Dermis microvascular lymphatic vessel endothelial cell (primary cell): ENCODE results near the gene FHIT. TPM values are rescaled to one million over a fixed set of nuclear protein-coding genes. Genes with fewer than 3 reads are reported as not detected.
"Not testable (repeated sequence)": the region's sequence is repeated elsewhere in the genome, so short reads cannot be mapped to it uniquely, and the experiment has no call there.

Source experiments
- DNase-seq, 2 donors: peaks; one replicate each; pipeline versions ENCODE4 v3.0.0 to v3.0.0-alpha.2; 2010; ENCODE audit warnings: low read depth in 2 of 2
- total RNA-seq: library from RNA; depleted of rRNA; stranded (reverse); fragments of >200 nt; gene quantifications from 2 replicates; pipeline ENCODE4 v1.2.1, GENCODE V29; 2014

Gene FHIT
- total RNA-seq, 1 donor from 2014 or later, result 0.51 TPM

DNA sequence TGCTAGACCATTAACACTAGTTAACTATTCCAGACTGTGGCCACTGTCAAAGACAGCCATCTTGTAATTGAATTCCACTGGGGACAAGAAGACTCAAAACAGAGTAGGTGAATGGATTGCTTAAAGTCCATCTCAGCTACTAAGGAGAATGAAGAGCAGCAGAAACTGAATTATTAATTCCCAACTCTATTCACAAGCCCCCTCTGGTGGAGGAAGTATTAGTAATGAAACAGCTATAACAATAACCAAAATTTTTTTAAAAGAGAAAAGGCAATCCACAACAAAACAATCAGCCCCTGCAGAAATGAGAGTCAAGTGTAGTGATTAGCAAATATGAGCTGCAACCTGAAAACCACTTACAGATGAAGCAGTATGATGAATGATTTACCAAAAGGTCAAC, 302.8 kb downstream of the FHIT start:
- DNase-seq, result no peak

DNA sequence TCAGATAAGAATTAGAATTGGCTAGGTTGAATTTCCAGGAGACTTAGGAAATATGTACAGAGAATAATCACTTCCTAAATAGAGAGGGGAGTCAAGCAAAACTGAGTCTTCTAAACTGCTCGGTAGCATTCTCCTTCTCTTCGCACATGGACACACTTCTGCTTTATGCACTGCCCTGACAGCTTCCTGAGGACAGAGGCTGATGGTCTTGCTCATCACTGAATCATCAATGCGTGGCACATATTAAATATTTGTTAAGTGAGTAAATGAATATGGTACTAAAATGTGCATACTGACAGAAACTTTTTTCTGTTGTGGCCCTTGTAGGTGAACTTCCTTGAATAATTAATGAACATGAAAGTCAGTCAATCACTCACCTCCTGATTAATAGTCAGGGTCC, 315.5 kb downstream of the FHIT start:
- DNase-seq, result no peak

DNA sequence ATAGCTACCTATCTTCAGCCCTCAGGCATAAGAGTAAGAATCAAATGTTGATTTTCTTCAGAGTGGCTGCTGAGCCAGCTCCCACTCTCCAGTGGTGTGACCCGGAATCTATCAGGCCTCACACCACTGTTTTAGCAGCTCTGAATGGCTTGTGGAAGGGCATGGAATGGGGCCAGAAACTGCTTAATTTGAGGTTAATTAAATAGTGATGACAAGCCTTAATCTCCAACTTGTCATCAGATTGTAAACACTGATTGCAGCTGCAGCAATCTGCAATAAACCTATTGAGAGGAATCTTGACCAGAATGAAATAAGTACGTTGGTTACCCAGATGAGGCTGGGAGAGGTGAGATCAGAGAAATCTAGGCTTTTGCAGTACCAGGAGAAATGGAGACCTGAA, 317.4 kb downstream of the FHIT start:
- DNase-seq, result no peak

DNA sequence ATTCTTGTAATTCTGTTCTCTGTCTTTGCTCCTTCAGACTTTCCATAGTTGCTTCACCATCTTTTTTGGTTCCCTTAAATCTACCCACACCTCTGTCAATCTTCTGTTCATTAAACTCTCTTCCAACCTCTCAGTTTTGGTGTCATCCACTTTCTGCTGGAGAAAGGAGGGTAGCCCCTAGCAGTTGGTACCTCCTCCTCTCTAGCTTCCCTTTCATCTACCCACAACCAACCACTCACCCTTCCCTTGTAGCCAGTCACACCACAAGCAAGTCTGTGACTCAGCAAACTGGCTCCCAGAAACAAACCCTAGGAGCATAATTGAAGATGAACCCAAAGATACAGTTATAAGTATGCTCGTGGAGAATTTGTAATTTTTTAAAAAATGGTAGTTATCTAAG, 318.6 kb downstream of the FHIT start:
- DNase-seq, result no peak

DNA sequence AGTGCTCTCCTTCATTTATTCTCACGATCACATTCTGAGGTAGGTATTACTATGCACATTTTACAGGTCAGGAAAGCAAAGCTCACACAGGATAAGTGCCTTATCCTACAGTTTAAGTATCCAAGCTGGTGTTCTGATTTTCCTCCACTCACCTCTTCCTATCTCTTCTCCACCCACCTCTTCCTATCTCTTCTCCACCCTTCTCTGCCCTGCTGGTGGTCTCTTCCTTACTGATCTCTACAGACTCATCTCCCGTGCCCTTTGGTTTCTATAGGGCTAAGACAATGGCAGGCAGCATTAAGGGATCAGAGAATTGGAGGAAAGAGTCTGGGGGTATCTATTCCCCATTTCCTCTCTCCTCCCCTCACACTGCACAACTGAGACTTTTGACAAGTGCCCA, 319.1 kb downstream of the FHIT start:
- DNase-seq, result no peak

DNA sequence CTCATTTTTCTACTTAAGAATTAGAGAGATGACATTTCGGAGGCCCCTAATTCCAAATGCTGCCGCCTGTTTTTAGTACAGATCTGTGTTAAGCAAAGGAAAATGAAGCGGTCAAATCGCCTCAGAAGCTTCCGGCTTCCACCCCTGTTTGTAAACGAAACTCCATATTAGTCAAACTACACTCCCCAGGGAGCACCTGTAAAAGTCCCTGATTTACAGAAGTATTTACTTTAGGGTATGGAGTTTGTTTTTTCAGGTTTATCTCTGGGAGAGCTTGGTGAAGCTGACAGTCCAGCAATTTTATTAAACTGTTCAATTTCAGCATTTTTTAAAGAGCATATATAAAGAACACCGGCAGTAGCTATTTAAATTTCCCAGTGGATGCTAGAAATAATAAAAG, 319.8 kb downstream of the FHIT start:
- no peak for DNase-seq

DNA sequence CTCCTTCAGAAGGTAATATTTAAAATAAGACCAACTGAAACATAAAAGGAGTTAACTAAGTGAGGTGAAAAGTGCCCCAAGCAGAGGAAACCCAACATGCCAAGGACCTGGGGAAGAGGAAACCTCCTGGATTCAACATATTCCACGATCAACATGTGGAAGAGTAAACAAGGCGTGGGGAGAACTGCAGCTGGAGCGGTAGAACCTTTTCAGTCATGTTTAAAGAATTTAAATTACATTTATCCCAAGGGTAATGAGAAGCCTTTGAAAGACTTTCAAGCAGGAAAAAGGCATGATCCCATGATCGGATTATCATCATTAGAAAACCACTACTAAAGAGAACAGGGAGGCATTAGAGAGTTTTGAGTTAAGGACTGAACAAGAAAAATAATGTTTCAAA, 330.7 kb downstream of the FHIT start:
- DNase-seq, result no peak

DNA sequence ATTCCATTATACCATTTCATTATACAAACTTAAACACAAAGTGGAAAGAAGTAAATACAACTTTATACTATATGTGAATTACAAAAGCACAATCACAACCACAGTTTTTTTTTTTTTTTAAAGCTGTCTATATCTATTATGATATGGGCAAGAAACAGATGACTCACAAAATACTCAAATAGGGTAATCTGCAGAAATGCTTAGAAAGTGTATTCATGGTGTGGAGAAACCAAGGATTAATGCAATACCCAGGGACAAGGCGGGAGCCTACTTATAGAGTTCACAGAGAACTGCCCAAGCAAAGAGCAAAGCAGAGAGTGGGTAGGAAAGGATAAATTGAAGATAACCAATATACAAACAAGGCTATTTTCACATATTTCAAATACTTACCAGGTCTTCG, 332.0 kb downstream of the FHIT start:
- DNase-seq, result no peak

DNA sequence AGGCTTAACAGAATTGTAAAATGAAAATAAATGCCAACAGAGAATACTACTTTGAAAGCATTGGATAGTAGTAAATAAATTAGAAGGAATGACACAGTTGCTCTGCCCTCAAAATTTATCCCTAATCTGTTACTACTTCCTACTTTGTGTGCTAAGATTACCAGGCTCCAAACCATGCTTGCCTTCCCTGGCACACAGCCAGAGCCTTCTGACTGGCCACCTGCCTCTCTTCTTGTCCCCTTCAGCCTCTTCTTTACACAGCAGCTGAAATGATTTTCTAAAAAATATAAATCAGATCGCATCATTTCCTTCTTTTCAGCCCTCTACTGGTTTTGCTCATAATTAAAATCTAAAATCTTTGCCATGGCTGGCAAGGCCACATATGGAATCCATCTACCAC, 334.1 kb downstream of the FHIT start:
- DNase-seq, result no peak

DNA sequence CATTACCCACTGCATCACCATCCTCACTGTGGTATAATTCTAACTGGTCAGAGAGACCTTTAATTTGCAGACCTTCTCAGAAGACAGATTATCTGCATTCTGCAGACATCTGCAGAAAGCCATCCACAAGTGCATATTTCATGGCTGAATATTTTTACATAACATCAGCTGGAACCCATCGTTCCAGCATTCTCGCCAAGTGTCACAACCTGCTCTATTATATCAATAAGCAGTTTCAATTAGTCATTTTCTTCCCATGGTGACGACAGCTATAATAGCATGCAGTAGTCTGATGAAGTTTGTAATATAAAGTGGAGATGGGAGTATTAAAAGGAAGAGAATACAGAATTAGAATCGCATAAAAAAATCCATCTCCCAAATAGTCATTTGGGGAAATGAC, 334.7 kb downstream of the FHIT start:
- DNase-seq, result no peak

DNA sequence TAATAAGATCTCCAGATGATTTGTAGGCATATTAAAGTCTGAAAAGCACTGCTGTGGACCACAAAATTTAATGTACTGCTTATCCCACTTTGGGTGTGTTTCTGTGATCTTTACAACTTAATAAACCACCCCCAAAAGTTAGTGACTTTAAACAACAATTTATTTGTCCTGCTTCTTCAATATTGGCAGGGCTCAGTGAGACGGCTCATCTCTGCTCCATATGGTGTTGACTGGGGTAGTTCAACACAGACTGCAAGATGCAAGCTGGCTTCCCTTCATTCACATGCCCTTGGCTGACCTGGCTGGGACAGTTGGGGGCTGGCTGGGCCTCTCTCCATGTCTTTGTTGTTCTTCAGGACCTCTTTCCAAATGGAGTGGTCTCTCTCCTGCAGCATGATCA, 337.8 kb downstream of the FHIT start:
- no peak for DNase-seq

DNA sequence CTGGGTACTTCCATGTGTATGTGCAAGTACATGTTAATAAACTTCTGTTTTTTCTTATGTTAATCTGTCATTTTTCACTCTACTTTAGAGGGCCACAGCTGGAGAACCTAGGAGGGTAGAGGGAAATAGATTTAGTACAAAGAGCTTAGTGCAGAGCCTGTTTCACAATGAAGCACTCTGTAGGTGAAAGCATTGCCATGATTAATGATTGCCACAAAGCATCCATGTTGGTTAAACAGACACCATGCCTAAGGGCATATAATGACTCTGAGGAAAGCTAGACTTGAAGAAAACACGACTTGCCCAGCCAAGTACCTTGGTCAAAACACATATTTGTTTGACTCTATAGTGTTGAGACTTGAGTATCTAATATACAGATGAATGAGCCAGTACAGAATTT, 338.4 kb downstream of the FHIT start:
- DNase-seq, result no peak

DNA sequence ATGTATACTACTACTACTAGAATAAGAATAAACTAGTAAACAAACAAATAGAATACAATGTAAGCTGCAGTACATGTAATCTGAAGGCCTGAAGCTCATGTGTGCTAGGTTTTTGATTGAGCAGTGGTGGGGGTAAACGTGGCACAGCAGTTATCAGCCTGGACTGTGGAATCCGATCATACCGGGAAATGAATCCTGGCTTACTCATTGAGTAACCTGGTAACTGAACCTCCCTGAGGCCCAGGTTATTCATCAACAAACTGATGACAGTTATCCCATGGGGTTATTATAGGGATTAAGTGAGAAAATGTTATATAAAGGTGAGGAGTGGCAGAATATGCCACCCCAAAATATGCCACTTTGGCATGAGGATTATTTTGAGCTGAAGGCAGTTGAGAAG, 339.1 kb downstream of the FHIT start:
- DNase-seq, result no peak

DNA sequence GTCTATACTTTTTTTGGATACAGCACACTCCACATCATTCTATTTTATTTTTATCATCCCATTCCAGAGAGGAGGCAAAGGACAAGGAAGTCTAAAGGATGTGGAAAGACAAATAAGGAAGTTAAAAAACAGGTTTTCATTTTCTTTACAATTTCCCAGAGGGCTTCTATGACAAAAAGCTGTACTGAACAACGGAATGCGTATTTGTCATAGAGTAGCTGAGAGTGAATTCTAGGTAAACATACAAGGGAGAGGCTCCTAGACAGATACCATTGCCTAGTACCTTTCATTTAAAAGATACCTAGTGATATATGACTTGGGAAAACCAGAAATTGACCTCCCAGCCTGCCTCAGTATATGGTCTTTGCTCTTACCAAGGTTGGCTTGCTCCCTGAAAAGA, 341.7 kb downstream of the FHIT start:
- no peak for DNase-seq

DNA sequence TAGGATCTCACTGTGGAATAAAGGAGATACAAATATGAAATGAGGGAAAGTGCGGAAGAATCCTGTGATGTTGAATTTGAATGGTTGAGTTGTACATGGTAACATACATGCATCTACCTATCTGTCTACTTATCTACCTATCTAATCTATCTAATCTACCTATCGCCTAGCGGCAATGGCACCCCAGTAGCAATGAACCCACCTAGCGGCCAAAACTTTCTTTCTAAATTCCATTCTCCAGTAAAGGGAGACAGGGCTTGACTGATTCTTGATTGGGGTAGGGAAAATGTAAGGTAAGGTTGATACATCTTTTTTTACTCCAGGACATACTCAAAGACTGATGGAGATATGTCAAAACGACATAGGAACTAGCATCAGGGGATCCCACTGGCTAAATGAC, 345.0 kb downstream of the FHIT start:
- no peak for DNase-seq

DNA sequence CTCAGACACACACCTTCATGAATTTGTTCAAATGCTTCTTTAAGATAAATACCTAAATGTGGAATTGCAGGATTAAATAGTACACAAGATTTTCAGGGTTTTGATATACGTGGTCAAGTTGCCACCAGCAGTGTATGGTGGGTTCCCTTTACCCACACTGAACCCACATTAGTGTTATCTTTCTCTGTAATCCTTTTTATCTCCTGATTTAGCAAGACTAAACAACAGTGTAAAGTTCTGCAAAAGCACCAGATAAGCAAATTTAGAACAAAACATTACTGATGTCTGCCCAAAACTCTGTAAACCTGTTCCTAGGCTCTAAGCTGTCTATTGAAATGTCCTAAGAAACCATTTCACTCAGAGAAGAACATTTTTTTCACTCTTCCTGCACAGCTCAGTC, 352.9 kb downstream of the FHIT start:
- DNase-seq, result no peak

DNA sequence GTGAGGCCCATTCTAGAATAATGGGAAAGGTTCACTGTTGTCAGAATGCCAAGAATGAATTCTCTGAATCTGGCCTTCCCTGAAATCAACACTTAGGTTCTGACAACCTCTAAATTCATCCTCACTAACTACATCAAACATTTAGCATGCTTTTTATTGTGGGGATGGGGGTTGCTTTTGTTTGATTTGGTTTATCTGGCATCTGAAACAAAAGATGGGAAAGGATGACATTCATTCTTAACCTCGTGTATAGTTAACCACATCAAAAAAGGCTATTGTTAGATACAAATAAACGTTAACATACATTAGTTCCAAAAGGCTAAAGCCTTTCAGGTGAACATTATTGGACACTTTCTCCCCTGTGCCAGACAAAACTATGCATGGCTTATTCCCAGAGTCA, 357.3 kb downstream of the FHIT start:
- no peak for DNase-seq

DNA sequence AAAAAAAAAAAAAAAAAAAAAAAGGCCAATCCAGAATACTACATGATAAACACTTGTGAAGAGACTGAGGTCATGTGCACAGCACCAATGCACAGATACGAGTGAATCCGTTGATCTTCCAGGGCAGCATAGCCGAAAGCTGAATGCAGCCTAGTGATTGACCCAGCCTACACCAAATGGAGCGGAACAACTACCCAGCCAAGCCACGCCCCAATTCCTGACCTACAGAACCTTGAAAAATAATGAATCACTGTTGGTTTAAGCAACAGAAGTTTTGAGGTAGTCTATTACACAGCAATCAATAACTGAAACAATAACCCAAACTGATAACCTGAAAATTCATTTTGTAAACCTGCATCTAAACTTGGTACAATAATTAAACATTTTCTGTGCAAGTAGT, 361.0 kb downstream of the FHIT start:
- DNase-seq, result no peak

DNA sequence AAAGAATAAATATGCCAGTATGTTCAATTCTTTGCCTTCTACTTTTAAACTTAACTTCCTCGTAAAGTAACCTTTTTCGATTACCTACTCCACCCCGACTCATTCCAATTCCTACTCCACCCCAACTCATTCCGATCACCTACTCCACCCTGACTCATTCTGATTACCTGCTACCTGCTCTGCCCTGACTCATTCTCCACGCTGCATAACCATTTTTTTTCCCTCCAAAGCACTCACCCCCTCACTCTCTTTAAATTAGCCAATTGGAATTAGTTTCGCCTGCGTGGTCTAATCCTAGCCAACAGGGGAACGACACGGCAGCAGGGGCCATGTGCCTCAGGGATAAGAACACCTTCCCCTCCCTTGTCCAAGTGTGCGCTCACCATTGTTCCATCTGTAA, 362.3 kb downstream of the FHIT start:
- DNase-seq, result not testable (repeated sequence)

DNA sequence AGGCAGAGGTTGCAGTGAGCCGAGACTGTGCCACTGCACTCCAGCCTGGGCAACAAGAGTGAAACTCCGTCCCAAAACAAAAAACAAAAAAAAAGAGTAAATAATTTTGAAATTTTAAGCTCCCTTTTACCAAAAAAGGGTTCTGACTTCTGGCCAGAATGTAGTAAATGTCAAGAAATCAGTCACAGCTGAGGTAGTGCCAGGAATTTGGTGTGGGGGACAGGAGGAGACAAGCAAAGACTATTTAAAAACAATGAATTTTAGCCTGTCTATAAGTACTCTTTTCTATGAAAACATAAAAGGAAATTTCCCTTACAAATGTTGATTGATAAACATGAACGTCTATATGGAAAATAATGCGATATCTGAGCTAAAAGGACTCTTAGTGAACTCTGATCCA, 363.7 kb downstream of the FHIT start:
- no peak for DNase-seq

DNA sequence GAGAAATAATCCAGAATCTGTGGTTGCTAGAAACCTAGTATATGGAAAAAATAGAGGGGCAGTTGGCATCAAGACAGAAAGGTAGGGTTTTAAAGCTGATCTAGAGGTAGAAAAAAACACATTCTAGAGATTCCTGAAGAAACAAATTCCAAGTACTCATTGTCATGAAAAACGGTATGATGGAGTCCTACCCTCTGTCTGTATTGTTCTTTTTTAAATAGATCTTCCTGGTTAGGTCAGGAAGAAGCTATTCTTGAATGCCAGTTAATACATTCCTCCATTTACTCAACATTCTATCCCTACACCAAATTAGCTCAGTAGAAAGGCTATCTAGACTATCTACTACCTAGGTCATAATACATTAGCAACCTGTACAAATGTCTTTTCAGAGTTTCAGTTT, 364.7 kb downstream of the FHIT start:
- DNase-seq, result no peak

DNA sequence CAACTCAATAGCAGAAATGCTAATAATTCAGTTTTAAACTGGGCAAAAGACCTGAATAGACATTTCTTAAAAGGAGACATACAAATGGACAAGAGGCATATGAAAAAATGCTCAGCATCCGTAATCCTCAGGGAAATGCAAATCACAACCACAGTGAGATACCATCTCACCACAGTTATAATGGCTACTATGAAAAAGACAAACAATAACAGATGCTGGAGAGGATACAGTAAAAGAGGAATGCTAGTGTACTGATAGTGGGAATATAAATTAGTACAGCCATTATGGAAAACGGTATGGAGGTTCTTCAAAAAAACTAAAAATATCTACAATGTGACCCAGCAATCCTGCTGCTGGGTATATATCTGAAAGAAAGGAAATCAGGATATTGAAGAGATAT, 367.2 kb downstream of the FHIT start:
- no peak for DNase-seq

DNA sequence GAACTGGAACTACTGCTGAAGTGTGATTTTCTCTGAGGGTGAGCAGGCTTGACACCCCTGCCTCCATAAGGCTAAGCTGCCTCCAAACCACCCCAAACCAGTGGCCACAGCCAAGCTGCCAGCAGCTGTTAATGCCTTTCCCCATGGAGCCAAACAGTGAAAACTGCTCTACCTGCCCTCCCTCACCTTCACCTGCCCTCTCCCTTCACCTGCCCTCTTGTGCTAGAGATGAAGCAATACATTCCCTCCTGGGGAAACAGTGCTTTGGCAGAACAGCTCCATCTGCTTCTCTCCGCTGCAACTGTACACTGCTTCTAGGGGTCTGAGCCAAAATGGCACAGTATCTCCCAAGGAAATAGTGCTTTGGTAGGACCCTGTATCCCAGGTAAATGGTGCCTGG, 374.1 kb downstream of the FHIT start:
- DNase-seq, result no peak

DNA sequence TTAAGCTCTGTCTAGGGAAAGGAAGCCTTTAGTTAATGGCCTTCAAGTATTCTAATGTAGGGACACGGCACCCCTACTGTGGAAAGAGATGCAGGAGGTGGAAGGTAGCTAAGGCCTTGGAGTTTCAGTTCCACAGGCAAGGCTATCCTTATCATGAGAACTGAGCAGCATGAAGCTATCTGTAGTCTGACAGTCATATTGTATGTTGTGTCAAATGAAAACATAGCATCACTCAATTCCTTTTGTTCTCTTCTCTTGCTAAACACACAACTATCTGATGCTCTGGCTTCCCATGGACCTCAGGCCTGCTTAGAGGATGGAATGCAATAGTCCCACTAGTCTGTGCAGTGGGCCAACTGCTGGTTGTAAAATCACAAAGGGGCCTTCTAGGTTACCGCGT, 380.9 kb downstream of the FHIT start:
- DNase-seq, result no peak

DNA sequence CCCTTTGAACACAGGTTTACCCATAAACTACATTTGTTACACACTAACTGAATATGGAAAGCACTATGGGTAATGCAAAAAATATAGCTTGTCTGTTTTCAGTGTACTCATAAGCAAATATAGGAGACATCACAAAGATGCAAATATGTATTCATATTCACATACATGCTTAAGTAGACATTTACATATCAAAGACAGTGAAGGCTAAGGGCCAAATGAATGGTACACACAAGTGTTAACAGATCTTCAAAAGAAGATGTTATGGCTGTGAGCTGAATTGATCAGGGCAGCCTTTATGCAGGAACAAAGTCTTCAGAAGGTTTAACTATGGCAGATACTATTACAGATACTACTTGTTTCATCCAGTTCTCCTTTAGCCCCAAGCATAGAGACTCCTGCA, 384.1 kb downstream of the FHIT start:
- no peak for DNase-seq
